Osteocyte (in vitro differentiated cells): ENCODE measurements around the gene FAM20C. TPM values are rescaled to one million over a fixed set of nuclear protein-coding genes. Genes with fewer than 3 reads are reported as not detected.
A peak's percentile ranks its signal among the peaks of the same experiment; 100 is the strongest.
"Not testable (repeated sequence)": the region's sequence is repeated elsewhere in the genome, so short reads cannot be mapped to it uniquely, and the experiment has no call there.

Source experiments
- DNase-seq: peaks from one replicate; pipeline ENCODE4 v3.0.0; 2021; ENCODE audit warnings: mixed read lengths; ENCODE audit not compliant: unreplicated experiment; ENCODE audit errors: extremely low spot score
- H3K27ac Mint-ChIP-seq: one replicate; pipeline ENCODE4 v1.8.0; 2021; ENCODE audit warnings: mild to moderate bottlenecking, mixed read lengths; ENCODE audit not compliant: unreplicated experiment
- H3K27me3 Mint-ChIP-seq: one replicate; pipeline ENCODE4 v1.8.0; 2021; ENCODE audit warnings: mixed read lengths; ENCODE audit not compliant: unreplicated experiment
- H3K36me3 Mint-ChIP-seq: one replicate; pipeline ENCODE4 v1.8.0; 2021; ENCODE audit warnings: mixed read lengths; ENCODE audit not compliant: unreplicated experiment
- H3K4me1 Mint-ChIP-seq: one replicate; pipeline ENCODE4 v1.8.0; 2021; ENCODE audit warnings: mixed read lengths; ENCODE audit not compliant: unreplicated experiment
- H3K4me3 Mint-ChIP-seq: one replicate; pipeline ENCODE4 v1.8.0; 2021; ENCODE audit warnings: mild to moderate bottlenecking, moderate library complexity, mixed read lengths; ENCODE audit not compliant: unreplicated experiment
- H3K9me3 Mint-ChIP-seq: one replicate; pipeline ENCODE4 v1.8.0; 2021; ENCODE audit warnings: mixed read lengths; ENCODE audit not compliant: unreplicated experiment
- total RNA-seq: library from RNA; stranded (reverse); gene quantifications from 2 replicates; pipeline ENCODE4 v1.2.1, GENCODE V29; 2021
- TF ChIP-seq, protein P1 (sequence below): fragments of 200-600 bp; sonication (generic); IDR thresholded peaks from 2 replicates; pipeline ENCODE4 v1.5.0; 2021; ENCODE audit warnings: antibody characterized with exemption, mild to moderate bottlenecking, moderate library complexity

FAM20C gene
- total RNA-seq, 1 donor from 2014 or later, result 143 TPM

DNA sequence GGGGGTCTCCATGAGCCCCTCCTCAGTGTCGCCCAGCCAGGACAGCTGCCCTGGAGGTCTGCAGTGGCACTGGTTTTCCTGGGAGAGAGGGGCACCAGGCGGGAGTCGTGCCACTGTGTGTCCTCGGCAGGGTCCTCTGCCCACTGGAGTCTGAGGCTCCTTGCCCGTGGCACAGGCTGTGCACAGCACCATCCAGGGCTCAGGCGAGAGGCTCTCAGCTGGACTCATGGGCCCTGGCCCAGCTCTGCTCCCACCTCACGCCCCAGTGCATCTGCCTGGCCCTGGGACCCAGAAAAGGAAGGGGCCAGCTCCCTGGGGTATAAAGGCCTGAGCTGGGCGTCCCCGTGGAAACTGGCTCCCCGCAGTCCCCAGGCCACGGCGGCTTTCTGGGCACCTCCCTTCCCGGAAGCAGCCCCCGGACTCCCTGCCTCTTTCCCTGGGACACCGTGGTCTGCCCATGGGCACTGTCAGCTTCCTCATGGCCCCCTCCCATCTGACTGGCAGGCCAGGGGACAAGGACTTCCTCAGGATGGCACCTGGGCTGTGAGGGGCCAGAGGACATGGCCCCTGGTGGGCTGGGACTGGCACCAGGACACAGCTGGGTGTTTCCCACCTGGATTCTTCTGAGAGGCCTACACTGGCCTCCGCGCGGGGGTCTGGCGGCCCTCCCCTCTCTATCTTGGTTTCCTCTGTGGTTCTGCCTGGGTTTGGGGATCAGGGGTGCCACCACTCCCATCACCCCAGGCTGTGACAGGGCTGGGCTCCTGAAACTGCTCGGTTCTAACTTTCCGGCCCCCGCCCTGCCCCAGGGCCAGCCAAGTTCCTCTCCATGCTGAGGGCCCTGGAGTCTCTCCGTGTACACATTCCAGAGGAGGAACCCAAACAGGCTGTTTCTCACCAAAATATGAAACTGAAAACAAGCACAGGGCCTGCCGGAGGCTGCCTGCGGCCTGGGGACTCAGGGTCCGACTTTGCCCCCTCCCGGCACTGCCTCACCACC is 103.1 kb downstream of the FAM20C start:
- H3K4me1 Mint-ChIP-seq, result peaks cover 13% of the 10 kb centered on the region
- TF ChIP-seq, protein P1, sequence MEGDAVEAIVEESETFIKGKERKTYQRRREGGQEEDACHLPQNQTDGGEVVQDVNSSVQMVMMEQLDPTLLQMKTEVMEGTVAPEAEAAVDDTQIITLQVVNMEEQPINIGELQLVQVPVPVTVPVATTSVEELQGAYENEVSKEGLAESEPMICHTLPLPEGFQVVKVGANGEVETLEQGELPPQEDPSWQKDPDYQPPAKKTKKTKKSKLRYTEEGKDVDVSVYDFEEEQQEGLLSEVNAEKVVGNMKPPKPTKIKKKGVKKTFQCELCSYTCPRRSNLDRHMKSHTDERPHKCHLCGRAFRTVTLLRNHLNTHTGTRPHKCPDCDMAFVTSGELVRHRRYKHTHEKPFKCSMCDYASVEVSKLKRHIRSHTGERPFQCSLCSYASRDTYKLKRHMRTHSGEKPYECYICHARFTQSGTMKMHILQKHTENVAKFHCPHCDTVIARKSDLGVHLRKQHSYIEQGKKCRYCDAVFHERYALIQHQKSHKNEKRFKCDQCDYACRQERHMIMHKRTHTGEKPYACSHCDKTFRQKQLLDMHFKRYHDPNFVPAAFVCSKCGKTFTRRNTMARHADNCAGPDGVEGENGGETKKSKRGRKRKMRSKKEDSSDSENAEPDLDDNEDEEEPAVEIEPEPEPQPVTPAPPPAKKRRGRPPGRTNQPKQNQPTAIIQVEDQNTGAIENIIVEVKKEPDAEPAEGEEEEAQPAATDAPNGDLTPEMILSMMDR, result no peak
- H3K36me3 Mint-ChIP-seq, result no peaks in the 10 kb centered on the region
- no peaks in the 10 kb centered on the region for H3K9me3 Mint-ChIP-seq
- peak overlapping the region; percentile 91 for H3K27ac Mint-ChIP-seq
- peaks cover 11% of the 10 kb centered on the region for H3K27me3 Mint-ChIP-seq
- H3K4me3 Mint-ChIP-seq, result no peak overlapping the region
- no peak for DNase-seq

DNA sequence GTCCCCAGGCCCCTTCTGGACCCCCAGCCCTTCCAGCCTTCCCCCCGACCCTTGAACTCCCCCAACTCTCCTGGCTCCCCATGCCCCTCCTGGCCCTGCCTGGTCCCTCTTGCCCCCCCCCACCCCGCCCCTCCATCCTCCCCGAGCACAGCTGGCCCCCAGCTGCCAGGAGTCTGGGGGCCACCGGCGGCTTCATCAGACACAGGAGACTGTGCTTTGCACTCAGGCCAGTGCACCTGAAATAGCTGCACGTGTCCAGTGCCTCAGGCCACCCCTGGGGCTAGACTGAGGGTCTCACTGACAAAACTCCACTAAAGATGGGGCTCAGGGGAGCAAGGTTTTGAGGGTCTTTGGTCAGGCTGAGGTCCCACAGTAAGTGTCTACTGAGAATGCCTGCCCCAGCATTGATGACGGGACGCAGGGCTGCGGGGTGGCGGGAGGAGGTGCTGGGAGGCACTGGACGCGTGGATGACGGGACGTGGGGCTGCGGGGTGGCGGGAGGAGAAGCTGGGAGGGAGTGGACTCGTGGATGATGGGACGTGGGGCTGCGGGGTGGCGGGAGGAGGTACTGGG is 104.1 kb downstream of the FAM20C start:
- Mint-ChIP-seq H3K27ac (no peak overlapping the region), H3K27me3 (peaks cover 10% of the 10 kb centered on the region), H3K4me3 (no peak overlapping the region), H3K36me3 (no peaks in the 10 kb centered on the region), H3K4me1 (peaks cover 13% of the 10 kb centered on the region), H3K9me3 (no peaks in the 10 kb centered on the region)
- TF ChIP-seq, protein P1, result no peak
- no peak for DNase-seq

DNA sequence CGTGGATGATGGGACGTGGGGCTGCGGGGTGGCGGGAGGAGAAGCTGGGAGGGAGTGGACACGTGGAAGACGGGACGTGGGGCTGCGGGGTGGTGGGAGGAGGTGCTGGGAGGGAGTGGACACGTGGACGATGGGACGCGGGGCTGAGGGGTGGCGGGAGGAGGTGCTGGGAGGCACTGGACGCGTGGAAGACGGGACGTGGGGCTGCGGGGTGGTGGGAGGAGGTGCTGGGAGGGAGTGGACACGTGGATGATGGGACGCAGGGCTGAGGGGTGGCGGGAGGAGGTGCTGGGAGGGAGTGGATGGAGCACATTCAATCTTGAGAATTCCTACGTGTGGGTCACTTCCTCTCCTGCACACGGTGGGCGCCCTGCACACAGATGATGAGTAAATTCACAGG is 104.8 kb downstream of the FAM20C start:
- not testable (repeated sequence) for H3K27ac Mint-ChIP-seq, DNase-seq, H3K9me3 Mint-ChIP-seq, H3K27me3 Mint-ChIP-seq, H3K4me3 Mint-ChIP-seq, H3K4me1 Mint-ChIP-seq, H3K36me3 Mint-ChIP-seq

DNA sequence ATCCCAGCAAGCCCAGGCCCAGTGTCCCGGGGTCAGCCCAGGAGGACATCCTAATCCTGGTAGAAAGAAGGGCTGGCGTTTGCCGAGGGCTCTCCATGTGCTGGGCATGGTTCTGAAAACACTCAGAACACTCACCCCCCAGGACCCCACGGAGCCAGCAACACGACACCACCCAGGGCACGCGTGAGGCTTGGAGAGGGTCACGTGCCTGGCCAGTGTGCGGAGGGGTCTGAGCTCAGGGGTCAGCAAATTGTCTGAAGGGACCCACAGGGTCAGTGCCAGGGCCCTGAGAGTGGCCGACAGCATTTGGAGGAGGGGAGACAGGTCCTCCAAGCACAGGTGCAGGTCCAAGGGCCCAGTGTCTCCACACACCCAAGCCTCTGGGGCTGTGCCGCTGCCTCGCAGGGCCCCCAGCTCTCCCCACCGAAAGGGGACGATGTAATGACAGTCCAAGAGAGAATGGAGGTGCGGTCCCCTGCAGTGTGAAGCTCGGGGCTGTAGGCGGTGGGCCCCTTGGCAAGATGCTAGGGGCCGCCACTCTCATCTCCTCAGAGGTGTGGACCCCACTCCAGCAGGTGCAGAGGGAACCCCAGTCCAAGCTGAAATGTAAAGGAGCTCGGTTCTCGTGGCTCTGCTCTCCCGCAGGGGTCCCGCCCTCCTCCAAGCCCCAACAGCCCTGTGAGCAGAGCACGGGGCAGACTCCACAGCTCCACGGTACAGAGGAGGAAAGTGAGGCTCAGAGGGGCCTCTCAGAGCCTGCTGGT is 105.4 kb downstream of the FAM20C start:
- Mint-ChIP-seq H3K27ac (no peak overlapping the region), H3K9me3 (no peaks in the 10 kb centered on the region), H3K4me1 (peaks cover 8% of the 10 kb centered on the region), H3K4me3 (no peak overlapping the region), H3K36me3 (no peaks in the 10 kb centered on the region), H3K27me3 (peaks cover under 1% of the 10 kb centered on the region)
- TF ChIP-seq, protein P1, result no peak
- no peak for DNase-seq

DNA sequence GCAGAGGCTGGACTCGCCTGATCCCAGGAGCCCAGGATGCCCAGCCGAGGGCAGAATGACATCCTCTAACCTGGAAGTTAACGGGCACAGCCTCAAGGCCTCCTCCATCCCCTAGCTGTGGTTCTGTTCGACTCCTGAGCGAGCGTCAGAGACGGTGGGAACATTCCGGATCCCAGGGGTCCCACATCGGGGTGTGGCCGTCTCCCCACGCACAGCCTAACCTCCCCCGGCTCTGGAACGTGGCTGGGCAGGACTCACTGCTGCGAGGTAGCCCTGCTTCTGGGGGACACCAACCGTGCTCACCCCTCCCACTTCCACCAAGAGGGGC is 106.0 kb downstream of the FAM20C start:
- TF ChIP-seq, protein P1, result no peak
- Mint-ChIP-seq H3K36me3 (no peaks in the 10 kb centered on the region), H3K27me3 (no peaks in the 10 kb centered on the region), H3K27ac (no peak overlapping the region), H3K9me3 (no peaks in the 10 kb centered on the region), H3K4me1 (peaks cover 8% of the 10 kb centered on the region), H3K4me3 (no peak overlapping the region)
- DNase-seq, result no peak
